Inflammatory macrophage treated with lipopolysaccharide for 1 hour (primary cell): ENCODE measurements around the gene SH2D3C.

ENCODE experiments used
- DNase-seq, 2 donors: peaks; one replicate each; pipeline ENCODE4 v3.0.0-alpha.2; 2020 to 2022

Gene SH2D3C

GRCh38 chr9:127715470-127716337 is 62.8 kb downstream of the SH2D3C start, which contains the start of the genes PTRH1 and TTC16:
PTRH1 (minus strand) TSS chr9:127715663; CDS start chr9:127715639, 24 bp downstream.
TTC16 (plus strand) TSS chr9:127716079; CDS start chr9:127716146, 67 bp downstream.
- peak; percentile 95 to 98 for DNase-seq

- DNase-seq = peak; percentile 22 to 26
Observed at GRCh38 chr9:127714951-127715469, 63.5 kb downstream of the SH2D3C start.

DNA sequence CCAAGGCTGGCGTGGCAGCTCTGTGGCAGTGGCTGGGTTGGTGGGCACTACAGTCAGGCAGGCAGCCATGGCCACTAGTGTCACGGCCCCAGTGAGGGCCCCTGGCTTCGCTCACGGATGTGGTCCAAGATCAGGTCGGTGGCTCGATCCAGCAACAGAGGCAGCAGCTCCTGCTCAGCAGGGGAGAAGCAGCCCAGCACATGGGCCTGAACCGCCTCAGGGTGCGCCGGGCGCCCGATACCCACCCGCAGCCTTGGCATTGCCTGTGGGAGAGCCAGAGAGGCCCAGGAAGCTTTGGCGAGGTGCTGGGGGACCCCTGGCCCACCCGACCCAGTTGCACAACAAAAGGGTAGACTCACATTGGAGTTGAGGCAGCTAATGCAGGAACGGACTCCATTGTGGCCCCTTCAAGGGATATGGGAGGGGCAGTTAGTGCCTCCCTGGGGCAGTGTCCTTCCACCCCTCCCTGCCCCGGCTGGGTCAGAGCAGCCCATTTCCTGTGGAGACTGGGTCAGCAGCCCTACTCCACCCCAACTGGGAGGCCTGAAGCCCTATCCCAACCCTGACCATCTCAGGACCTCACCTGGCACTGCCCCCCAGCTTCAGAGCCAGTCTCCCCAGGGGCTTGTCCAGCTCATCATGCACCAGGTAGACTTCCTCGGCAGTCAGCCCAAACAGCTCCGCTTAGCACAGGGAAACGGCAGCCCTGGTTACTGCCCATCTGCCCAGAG is 64.3 kb downstream of the SH2D3C start:
- no peak for DNase-seq

GRCh38 chr9:127712867-127713266 is 65.6 kb downstream of the SH2D3C start:
- DNase-seq = no peak

DNA sequence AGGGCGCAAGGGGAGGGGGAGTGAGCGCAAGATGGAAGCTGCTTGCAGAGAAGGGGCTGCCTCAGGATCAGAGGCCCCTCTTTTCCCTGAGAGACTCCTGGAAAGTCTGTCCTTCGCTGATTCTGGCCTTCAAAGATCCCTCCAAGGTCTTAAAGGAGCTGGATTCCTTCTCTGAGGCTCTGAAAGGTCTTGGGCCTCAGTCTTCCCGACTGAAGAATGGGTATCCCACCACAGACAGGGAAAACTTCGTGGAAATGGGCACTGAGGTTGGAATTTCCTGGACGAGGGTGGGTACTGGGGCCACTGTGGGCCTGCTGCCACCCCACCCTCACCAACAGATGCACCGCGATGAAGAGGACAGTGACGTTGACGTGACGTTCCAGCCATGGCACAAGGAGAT is 66.1 kb downstream of the SH2D3C start:
- DNase-seq = no peak

DNA sequence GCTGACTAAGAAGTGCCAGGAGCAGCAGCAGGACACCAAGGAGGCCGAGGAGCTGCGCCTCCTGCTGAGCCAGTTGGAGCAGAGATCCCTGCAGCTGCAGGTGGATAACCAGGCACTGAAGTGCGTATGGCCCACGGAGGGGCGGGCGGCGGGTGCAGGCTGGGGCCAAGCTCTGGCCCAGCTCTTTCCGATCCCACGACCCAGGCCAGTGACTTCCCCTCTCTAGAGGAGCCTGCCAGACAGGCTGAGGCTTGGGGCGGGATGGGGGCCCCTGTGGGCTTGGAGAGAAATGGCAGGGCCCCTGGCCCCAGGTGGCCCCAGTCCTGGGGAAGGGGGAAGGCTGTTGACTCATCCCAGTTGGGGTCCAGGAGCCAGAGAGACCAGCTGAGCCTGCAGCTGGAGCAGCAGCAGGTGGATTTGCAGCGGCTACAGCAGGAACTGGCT is 66.6 kb downstream of the SH2D3C start:
- DNase-seq = no peak

- DNase-seq = no peak
Observed at GRCh38 chr9:127711226-127711701, 67.2 kb downstream of the SH2D3C start.

DNA sequence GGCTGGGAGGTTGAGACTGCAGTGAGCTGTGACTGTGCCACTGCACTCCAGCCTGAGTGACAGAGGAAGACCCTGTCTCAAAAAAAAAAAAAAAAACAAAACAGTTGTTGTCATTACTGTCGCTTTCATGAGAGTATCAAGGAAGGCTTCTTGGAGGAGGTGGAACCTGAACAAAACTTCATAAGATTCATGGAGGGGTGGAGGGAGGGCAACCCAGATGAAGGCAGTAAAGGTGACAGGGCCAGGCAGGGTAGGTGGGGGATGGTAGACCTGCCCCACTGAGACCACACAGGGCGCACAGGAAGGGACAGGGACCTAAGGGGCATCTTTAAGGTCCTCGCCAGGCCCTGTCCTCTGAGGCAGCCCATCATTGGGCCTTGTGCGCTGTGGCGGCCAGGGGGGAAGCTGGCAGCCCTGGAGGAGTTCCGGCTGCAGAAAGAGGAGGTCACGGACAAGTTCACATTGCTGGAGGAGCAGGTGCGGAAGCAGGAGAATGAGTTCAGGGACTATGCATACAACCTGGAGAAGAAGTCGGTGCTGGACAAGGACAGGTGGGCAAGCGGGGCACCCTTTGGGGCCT is 68.2 kb downstream of the SH2D3C start:
- no peak for DNase-seq

GRCh38 chr9:127708952-127709587 is 69.4 kb downstream of the SH2D3C start:
- DNase-seq = no peak

GRCh38 chr9:127707766-127708165 is 70.7 kb downstream of the SH2D3C start:
- no peak for DNase-seq

DNA sequence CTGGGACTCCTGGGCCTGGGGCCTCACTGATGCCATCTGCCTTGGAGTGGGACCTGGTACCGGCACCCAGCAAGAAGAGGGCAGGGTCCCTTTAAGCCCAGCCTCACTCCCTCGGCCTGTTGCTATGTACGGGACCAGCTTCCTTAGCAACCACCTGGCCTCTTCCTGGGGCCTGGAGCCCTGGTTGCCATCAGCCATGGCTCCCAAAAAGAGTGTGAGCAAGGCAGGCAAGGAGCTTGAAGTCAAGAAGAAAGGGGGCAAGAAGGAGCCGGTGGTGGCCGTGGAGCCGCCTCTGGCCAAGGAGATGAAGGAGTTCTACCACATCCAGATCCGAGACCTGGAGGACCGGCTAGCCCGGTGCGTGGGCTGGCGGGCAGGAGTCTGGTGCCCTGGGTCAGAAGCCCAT is 71.6 kb downstream of the SH2D3C start, which contains the start of gene CFAP157:
CFAP157 (plus strand) TSS at position 153 of the 406 bp plus-strand sequence; CDS start at position 197, 44 bp downstream.
- no peak for DNase-seq

- no peak for DNase-seq
Observed at GRCh38 chr9:127705577-127706379, 72.7 kb downstream of the SH2D3C start.

DNA sequence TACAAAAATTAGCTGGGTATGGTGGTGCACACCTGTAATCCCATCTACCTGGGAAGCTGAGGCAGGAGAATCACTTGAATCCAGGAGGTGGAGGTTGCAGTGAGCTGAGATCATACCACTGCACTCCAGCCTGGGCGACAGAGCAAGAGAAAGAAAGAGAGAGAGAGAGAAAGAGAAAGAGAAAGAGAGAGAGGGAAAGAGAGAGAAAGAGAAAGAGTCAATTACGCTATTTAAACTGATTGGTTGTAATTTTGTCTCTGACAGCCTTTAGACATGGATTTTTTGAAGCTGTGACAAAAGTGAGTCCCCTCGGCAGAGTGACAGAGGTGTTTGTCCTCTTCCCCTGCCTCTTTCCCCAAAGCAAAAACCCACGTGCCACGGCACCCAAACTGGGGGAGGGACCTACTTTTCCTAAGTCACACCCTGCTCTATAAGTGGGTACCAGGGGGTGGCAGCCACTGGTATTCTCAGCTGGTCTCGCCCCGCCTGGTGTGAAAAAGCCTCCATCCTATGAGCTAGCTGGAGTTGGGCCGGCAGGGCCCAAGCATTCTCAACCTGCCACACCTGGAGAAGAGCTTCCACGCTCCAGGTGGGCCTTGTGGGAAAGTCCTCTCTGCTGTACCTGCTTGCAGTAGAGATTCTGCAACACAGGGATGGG is 75.0 kb downstream of the SH2D3C start:
- no peak for DNase-seq

DNA sequence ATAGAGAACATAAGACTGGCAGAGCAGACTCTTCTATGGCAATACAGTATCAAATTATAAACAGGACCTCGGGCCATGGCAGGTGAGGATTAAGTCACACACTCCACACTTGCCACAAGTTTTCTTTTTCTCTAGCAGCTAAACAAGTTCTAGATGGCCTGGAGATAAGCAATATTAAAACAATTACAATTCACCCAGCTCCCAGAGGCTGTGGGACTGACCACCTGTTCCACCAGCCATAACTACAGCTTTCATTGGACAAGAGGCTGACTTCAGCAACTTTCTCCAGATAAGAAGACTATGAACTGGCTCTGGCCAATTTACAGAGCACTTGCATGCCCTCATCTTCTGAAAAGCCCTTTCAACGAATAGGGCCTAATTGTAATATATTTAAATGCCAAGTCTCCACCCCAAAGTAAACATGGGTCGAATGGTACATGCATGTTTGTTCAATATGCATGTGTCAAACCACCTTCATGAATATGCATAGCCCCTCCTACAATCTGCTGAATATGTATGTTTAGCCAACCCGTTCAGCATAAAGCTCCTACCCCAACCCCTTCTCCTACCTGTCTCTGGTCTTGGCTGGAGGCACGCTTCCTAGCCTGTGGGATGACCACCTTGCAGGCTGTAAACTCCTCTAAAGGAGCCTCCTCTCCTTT is 77.7 kb downstream of the SH2D3C start:
- no peak for DNase-seq

DNA sequence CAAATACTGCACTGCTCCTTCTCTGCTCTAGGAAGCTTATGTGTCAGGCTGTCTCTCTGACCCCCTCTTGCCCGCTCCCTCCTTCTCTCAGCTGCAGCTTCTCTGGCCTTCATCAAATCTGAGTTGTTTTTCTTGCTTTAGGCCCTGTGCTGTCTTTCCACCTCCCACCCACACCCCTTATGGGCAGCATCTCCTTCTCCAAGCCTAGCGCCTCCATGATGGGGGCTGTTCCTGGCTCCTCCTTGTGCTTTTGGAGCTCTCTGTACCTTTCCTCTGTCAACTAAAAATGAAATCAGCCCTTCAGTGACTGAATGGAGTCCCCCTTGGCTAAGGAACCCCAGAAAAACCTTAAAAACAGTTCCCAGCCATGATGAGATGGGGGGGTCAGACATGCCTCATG is 78.3 kb downstream of the SH2D3C start:
- DNase-seq = no peak

DNA sequence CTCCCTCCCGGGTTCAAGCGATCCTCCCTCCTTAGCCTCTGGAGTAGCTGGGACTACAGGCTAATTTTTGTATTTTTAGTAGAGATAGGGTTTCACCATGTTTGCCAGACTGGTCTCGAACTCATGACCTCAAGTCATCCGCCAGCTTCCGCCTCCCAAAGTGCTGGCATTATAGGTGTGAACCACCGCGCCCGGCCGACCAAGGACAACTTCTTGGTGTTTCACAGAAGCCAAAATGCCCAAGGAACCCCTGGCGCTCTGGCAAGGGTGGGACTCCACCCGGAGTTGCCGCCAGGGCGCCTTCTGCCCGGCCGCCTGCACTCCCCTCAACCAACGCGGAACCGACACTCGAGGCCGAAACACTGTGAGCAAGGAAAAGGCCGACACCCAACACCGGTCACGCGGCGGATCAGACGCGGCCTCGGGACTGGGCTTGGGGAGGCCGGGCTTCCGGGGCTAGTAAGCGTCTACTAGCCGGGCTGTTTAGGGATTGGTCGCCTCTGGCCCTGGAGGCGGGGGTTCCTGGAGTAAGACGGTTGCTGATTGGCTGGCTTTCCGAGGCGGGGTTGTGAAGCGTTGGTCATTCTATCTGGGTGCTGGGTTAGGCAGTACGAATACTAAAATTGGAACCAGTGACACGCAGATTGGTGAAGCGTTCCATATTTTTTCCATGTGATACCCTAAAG is 79.3 kb downstream of the SH2D3C start:
- peak; percentile 97 for DNase-seq

GRCh38 chr9:127698386-127698785 is 80.1 kb downstream of the SH2D3C start:
- DNase-seq = no peak

DNA sequence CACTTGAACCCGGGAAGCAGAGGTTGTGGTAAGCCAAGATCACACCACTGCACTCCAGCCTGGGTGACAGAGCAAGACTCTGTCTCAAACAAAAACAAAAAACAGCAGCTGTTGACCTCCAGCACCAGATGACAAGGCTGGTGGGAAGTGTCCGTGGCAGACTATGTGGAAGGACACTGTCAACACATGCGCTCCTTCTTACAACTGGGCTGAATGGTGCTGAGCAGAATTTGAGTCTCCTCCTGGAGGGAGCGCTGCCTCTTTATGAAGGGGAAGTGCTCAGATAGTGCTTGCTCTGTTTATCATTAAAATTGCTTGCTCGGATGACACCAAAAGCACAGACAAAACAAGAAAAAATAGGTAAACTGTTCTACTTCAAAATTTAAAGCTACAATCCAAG is 80.9 kb downstream of the SH2D3C start:
- DNase-seq = no peak

- DNase-seq = no peak
Observed at GRCh38 chr9:127694890-127695720, 83.4 kb downstream of the SH2D3C start.
